Keratinocyte (primary cell): ENCODE data around the gene ZEB1. TPM values are rescaled to one million over a fixed set of nuclear protein-coding genes. Genes with fewer than 3 reads are reported as not detected.

Experiments used
- DNase-seq: peaks from one replicate; pipeline ENCODE4 v3.0.0-alpha.2; 2011; ENCODE audit warnings: low read depth, missing footprints, low spot score
- FAIRE-seq: peaks from 2 replicates; lab custom pipeline; 2011; peaks lifted over from hg19 to GRCh38; lab: Jason Lieb, UNC
- H2AFZ ChIP-seq: 2 replicates; pipeline ENCODE4 v1.6.0; 2012; ENCODE audit warnings: low read length, control low read depth, inconsistent platforms; ENCODE audit not compliant: control insufficient read depth
- H3K27ac ChIP-seq: 2 replicates; pipeline ENCODE4 v1.5.1; 2011; ENCODE audit warnings: low read length; ENCODE audit not compliant: control insufficient read depth, insufficient read depth
- H3K27me3 ChIP-seq: 3 replicates; pipeline ENCODE4 v1.6.0; 2011; ENCODE audit warnings: low read length; ENCODE audit not compliant: control insufficient read depth, insufficient read depth; ENCODE audit errors: extremely low read depth
- H3K36me3 ChIP-seq, 2 experiments: 2 replicates in 1 of 2; 3 replicates in 1 of 2; pipeline ENCODE4 v1.5.1; 2011; ENCODE audit warnings: low read length in 2 of 2, mild to moderate bottlenecking in 1 of 2; ENCODE audit not compliant: control insufficient read depth in 2 of 2, insufficient read depth in 2 of 2; ENCODE audit errors: extremely low read depth in 1 of 2
- H3K4me1 ChIP-seq: 3 replicates; pipeline ENCODE4 v1.5.1; 2011; ENCODE audit warnings: low read length; ENCODE audit not compliant: control insufficient read depth, insufficient read depth; ENCODE audit errors: extremely low read depth
- H3K4me2 ChIP-seq: 3 replicates; pipeline ENCODE4 v1.6.0; 2011; ENCODE audit warnings: low read depth, low read length; ENCODE audit not compliant: control insufficient read depth, insufficient read depth; ENCODE audit errors: extremely low read depth
- H3K4me3 ChIP-seq, 3 experiments: fragments of 200-600 bp in 1 of 3; sonication (generic) in 1 of 3; 2 replicates in 2 of 3; 3 replicates in 1 of 3; pipeline ENCODE4 v1.5.1; 2011 to 2016; ENCODE audit warnings: low read length in 3 of 3, mild to moderate bottlenecking in 3 of 3, control low read depth in 2 of 3, inconsistent platforms in 1 of 3, low read depth in 1 of 3, mixed read lengths in 1 of 3, mixed run types in 1 of 3, moderate library complexity in 1 of 3; ENCODE audit not compliant: control insufficient read depth in 2 of 3, insufficient read depth in 2 of 3; ENCODE audit errors: extremely low read depth in 1 of 3
- H3K79me2 ChIP-seq: 2 replicates; pipeline ENCODE4 v1.6.0; 2012; ENCODE audit warnings: low read length; ENCODE audit not compliant: control insufficient read depth, insufficient read depth
- H3K9ac ChIP-seq: 3 replicates; pipeline ENCODE4 v1.6.0; 2011; ENCODE audit warnings: low read length; ENCODE audit not compliant: control insufficient read depth, insufficient read depth; ENCODE audit errors: extremely low read depth
- H3K9me1 ChIP-seq: 3 replicates; pipeline ENCODE4 v1.6.0; 2011; ENCODE audit warnings: low read length; ENCODE audit not compliant: control insufficient read depth, insufficient read depth; ENCODE audit errors: extremely low read depth
- H3K9me3 ChIP-seq: 2 replicates; pipeline ENCODE4 v1.5.1; 2012; ENCODE audit warnings: low read depth, low read length; ENCODE audit not compliant: control insufficient read depth
- H4K20me1 ChIP-seq: 3 replicates; pipeline ENCODE4 v1.6.0; 2011; ENCODE audit warnings: low read length; ENCODE audit not compliant: control insufficient read depth, insufficient read depth; ENCODE audit errors: extremely low read depth
- EZH2 ChIP-seq: IDR thresholded peaks from one replicate; pipeline ENCODE4 v1.6.1; 2012; ENCODE audit warnings: inconsistent platforms, mild to moderate bottlenecking, low read length, moderate library complexity
- dilution Hi-C: fragments of 300-500 bp; cut with MboI; formaldehyde crosslinking; loops from one replicate; pipeline ENCODE4 v1.7.0; 2020; ENCODE audit warnings: low sequenced_read_pairs; ENCODE audit not compliant: extremely low pct_ligation_motif_present
- polyA plus RNA-seq, 5 experiments: library from polyadenylated mRNA; depleted of rRNA in 3 of 5; stranded (reverse) in 3 of 5; stranded (forward) in 1 of 5; unstranded in 1 of 5; fragments of >200 nt; gene quantifications; 1 replicate in 1 of 5; 2 replicates in 3 of 5; 3 replicates in 1 of 5; pipeline versions ENCODE4 v1.2.1 to v1.2.3, GENCODE V29; 2011 to 2012; ENCODE audit warnings: missing spikeins in 2 of 5, low read depth in 1 of 5, low replicate concordance in 1 of 5
- TF ChIP-seq, protein P1 (sequence below), 3 experiments: IDR thresholded peaks in 1 of 3; conservative IDR thresholded peaks in 1 of 3; optimal IDR thresholded peaks in 1 of 3; 2 replicates in 2 of 3; 3 replicates in 1 of 3; pipeline versions ENCODE3 to v1.5.1; 2011; ENCODE audit warnings: low read length in 3 of 3, mild to moderate bottlenecking in 3 of 3, moderate library complexity in 2 of 3, control low read depth in 1 of 3, inconsistent platforms in 1 of 3; ENCODE audit not compliant: insufficient read depth in 2 of 3; ENCODE audit errors: extremely low read depth in 1 of 3

ZEB1 gene
- polyA plus RNA-seq, 1 donor (not counting 4 experiments of a cell fraction or from before 2014, with no cell fraction given) = 0.96 TPM

- no peak overlapping the region for H3K4me3 ChIP-seq
- DNase-seq (no peak), FAIRE-seq (no peak)
- H3K9me3 ChIP-seq = no peaks in the 10 kb centered on the region
- no peak overlapping the region for H3K9ac ChIP-seq
- H3K4me1 ChIP-seq = no peaks in the 10 kb centered on the region
- H3K79me2 ChIP-seq = no peaks in the 10 kb centered on the region
- H3K9me1 ChIP-seq = no peaks in the 10 kb centered on the region
- no peaks in the 10 kb centered on the region for H3K27me3 ChIP-seq
- H4K20me1 ChIP-seq = no peaks in the 10 kb centered on the region
- dilution Hi-C loops = no loop called here
- H3K27ac ChIP-seq = no peak overlapping the region
- H2AFZ ChIP-seq = no peak overlapping the region
- no peak for TF ChIP-seq EZH2
- TF ChIP-seq, protein P1, sequence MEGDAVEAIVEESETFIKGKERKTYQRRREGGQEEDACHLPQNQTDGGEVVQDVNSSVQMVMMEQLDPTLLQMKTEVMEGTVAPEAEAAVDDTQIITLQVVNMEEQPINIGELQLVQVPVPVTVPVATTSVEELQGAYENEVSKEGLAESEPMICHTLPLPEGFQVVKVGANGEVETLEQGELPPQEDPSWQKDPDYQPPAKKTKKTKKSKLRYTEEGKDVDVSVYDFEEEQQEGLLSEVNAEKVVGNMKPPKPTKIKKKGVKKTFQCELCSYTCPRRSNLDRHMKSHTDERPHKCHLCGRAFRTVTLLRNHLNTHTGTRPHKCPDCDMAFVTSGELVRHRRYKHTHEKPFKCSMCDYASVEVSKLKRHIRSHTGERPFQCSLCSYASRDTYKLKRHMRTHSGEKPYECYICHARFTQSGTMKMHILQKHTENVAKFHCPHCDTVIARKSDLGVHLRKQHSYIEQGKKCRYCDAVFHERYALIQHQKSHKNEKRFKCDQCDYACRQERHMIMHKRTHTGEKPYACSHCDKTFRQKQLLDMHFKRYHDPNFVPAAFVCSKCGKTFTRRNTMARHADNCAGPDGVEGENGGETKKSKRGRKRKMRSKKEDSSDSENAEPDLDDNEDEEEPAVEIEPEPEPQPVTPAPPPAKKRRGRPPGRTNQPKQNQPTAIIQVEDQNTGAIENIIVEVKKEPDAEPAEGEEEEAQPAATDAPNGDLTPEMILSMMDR (optimal IDR thresholded peaks at IDR 0.05 in 1 of 3, IDR thresholded peaks at IDR 0.05 in 1 of 3, conservative IDR thresholded peaks at IDR 0.05 in 1 of 3; ENCODE audit: extremely low read depth in 1 of 3, insufficient read depth in 2 of 3, low read length in 3 of 3) = no peak
- no peaks in the 10 kb centered on the region for H3K36me3 ChIP-seq
- no peak overlapping the region for H3K4me2 ChIP-seq
These were observed 71.8 kb downstream of the ZEB1 start for GRCh38 chr10:31390804-31391203.

- H3K9me3 ChIP-seq = no peaks in the 10 kb centered on the region
- TF ChIP-seq, protein P1 (optimal IDR thresholded peaks at IDR 0.05 in 1 of 3, IDR thresholded peaks at IDR 0.05 in 1 of 3, conservative IDR thresholded peaks at IDR 0.05 in 1 of 3; ENCODE audit: extremely low read depth in 1 of 3, insufficient read depth in 2 of 3, low read length in 3 of 3) = no peak
- no peak for TF ChIP-seq EZH2
- H3K4me3 ChIP-seq = no peak overlapping the region
- H3K4me2 ChIP-seq = no peak overlapping the region
- no peaks in the 10 kb centered on the region for H3K9me1 ChIP-seq
- H3K4me1 ChIP-seq = no peaks in the 10 kb centered on the region
- no peaks in the 10 kb centered on the region for H4K20me1 ChIP-seq
- H3K79me2 ChIP-seq = no peaks in the 10 kb centered on the region
- no peak overlapping the region for H2AFZ ChIP-seq
- H3K9ac ChIP-seq = no peak overlapping the region
- dilution Hi-C loops = no loop called here
- H3K36me3 ChIP-seq = no peaks in the 10 kb centered on the region
- H3K27me3 ChIP-seq = no peaks in the 10 kb centered on the region
- no peak overlapping the region for H3K27ac ChIP-seq
- DNase-seq = no peak
- no peak for FAIRE-seq
These were observed 74.8 kb downstream of the ZEB1 start for GRCh38 chr10:31393844-31394243.
